ENCODE data around the gene LIPH. TPM values are rescaled to one million over a fixed set of nuclear protein-coding genes. Genes with fewer than 3 reads are reported as not detected.

LIPH gene
- total and polyA plus RNA-seq, 2 of the 8 experiments (the other 6 are each of a cell fraction or from before 2014, with no cell fraction given), result 0.08 TPM; not detected in 1

- H2BK5ac ChIP-seq (ENCODE audit: low read depth, low read length), result no peak overlapping the region
- ChIA-PET CTCF (ENCODE audit: partially characterized antibody) (interaction anchor here (1.1 to 1.6 kb wide), 3 partner anchors 28 to 136 kb away, joined by 3 to 9 read pairs (median 3); no protein-coding TSS in a partner anchor), POLR2A (ENCODE audit: partially characterized antibody) (interaction anchor here (1.2 to 2.4 kb wide), 5 partner anchors 11 to 67 kb away, joined by 3 to 8 read pairs (median 3); partner anchors contain the start of gene TMEM41A)
Measured at GRCh38 chr3:185488465-185488864, 63.9 kb downstream of the LIPH start.

More at GRCh38 chr3:185488465-185488864, 63.9 kb downstream of the LIPH start:
- no peak overlapping the region for H3K18ac ChIP-seq (ENCODE audit: extremely low read depth, low read length)
- H4K20me1 ChIP-seq (replicated peaks in 1 of 2; ENCODE audit: control insufficient read depth in 1 of 2, insufficient read depth in 2 of 2, low read length in 2 of 2), result no peaks in the 10 kb centered on the region
- no peak overlapping the region for H3K27ac ChIP-seq (ENCODE audit: low read depth, low read length)
- H3K9me3 ChIP-seq (ENCODE audit: insufficient read depth in 2 of 2, low read depth in 1 of 2, low read length in 1 of 2), result no peaks in the 10 kb centered on the region
- H2BK20ac ChIP-seq (ENCODE audit: low read length), result no peak overlapping the region
- H3K4me3 ChIP-seq (ENCODE audit: extremely low read depth in 1 of 4, insufficient read depth in 2 of 4, low read depth in 3 of 4, low read length in 4 of 4), result no peak overlapping the region
- no peak overlapping the region for H2AFZ ChIP-seq (ENCODE audit: low read length)
- H3K4me1 ChIP-seq (replicated peaks in 1 of 4; ENCODE audit: control insufficient read depth in 3 of 4, insufficient read depth in 4 of 4, low read length in 3 of 4), result no peaks in the 10 kb centered on the region
- no peak overlapping the region for H3K23ac ChIP-seq (ENCODE audit: insufficient read length)
- no peak overlapping the region for H2BK15ac ChIP-seq (ENCODE audit: low read length)
- no peak overlapping the region for H4K91ac ChIP-seq (replicated peaks; ENCODE audit: insufficient read length, low read length)
- no peaks in the 10 kb centered on the region for H3K27me3 ChIP-seq (replicated peaks in 1 of 4; ENCODE audit: control insufficient read depth in 3 of 4, extremely low read depth in 1 of 4, insufficient read depth in 3 of 4, low read length in 3 of 4)
- H4K8ac ChIP-seq (ENCODE audit: extremely low read depth, insufficient read depth, low read length), result no peak overlapping the region
- 84% methylated on average over 5 of the region's 5 CpGs; no CpG with 5 or more reads in 1 of the 2 experiments for WGBS, 2 experiments (ENCODE audit: extremely low coverage in 1 of 2, insufficient coverage in 1 of 2, insufficient read length in 1 of 2, insufficient replicate concordance in 2 of 2, low coverage in 1 of 2, low lambda C conversion rate in 2 of 2, missing lambda C conversion rate in 1 of 2)
- no peak overlapping the region for H3K56ac ChIP-seq (replicated peaks; ENCODE audit: insufficient read length, low read depth, low read length)
- DNase-seq (ENCODE audit: low read depth in 1 of 2, low spot score in 2 of 2) (no peak), FAIRE-seq (no peak)
- H3K23me2 ChIP-seq (ENCODE audit: low read depth, low read length), result no peaks in the 10 kb centered on the region
- no peak overlapping the region for H3K4ac ChIP-seq (replicated peaks; ENCODE audit: insufficient read length, low read depth, low read length)
- peaks cover 0 to 11% (median 6%) of the 10 kb centered on the region in 4 experiments; a peak in 6 of 8 replicates for H3K36me3 ChIP-seq (ENCODE audit: control insufficient read depth in 2 of 4, insufficient read depth in 4 of 4, low read length in 3 of 4)
- H3K14ac ChIP-seq (ENCODE audit: insufficient read length), result no peak overlapping the region
- no peak overlapping the region for H4K5ac ChIP-seq (ENCODE audit: insufficient read length, low read depth, low read length)
- no peak overlapping the region for H2AK5ac ChIP-seq (ENCODE audit: low read depth, low read length)
- H3K79me2 ChIP-seq (ENCODE audit: control insufficient read depth in 1 of 2, insufficient read depth in 2 of 2, low read length in 2 of 2), result no peaks in the 10 kb centered on the region
- H2BK120ac ChIP-seq (replicated peaks; ENCODE audit: low read depth, low read length), result no peak overlapping the region
- no peaks in the 10 kb centered on the region for H3K79me1 ChIP-seq (ENCODE audit: low read depth, low read length)
- TF ChIP-seq NRF1 (IDR thresholded peaks at IDR 0.05; ENCODE audit: low read depth, low read length), result no peak
- TF ChIP-seq FOSL1 (IDR thresholded peaks at IDR 0.05; ENCODE audit: insufficient read depth, low read depth, low read length), result no peak
- no peak for TF ChIP-seq JUND (IDR thresholded peaks at IDR 0.05; ENCODE audit: low read length)
- TF ChIP-seq SIN3A (conservative IDR thresholded peaks at IDR 0.05 in 1 of 2, IDR thresholded peaks at IDR 0.05 in 1 of 2; ENCODE audit: low read depth in 1 of 2, low read length in 2 of 2), result no peak
- TF ChIP-seq, protein P1, sequence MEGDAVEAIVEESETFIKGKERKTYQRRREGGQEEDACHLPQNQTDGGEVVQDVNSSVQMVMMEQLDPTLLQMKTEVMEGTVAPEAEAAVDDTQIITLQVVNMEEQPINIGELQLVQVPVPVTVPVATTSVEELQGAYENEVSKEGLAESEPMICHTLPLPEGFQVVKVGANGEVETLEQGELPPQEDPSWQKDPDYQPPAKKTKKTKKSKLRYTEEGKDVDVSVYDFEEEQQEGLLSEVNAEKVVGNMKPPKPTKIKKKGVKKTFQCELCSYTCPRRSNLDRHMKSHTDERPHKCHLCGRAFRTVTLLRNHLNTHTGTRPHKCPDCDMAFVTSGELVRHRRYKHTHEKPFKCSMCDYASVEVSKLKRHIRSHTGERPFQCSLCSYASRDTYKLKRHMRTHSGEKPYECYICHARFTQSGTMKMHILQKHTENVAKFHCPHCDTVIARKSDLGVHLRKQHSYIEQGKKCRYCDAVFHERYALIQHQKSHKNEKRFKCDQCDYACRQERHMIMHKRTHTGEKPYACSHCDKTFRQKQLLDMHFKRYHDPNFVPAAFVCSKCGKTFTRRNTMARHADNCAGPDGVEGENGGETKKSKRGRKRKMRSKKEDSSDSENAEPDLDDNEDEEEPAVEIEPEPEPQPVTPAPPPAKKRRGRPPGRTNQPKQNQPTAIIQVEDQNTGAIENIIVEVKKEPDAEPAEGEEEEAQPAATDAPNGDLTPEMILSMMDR (IDR thresholded peaks at IDR 0.05; ENCODE audit: control extremely low read depth in 1 of 3, insufficient read depth in 1 of 3, low read depth in 1 of 3, low read length in 3 of 3), result no peak
- TF ChIP-seq ASH2L (IDR thresholded peaks at IDR 0.05; ENCODE audit: low read length), result no peak
- no peak overlapping the region for H3K9ac ChIP-seq (replicated peaks in 1 of 4; ENCODE audit: extremely low read depth in 1 of 4, low read depth in 3 of 4, low read length in 3 of 4)
- no peak overlapping the region for H3K4me2 ChIP-seq (ENCODE audit: insufficient read depth in 1 of 2, low read depth in 2 of 2, low read length in 2 of 2)
- no peak overlapping the region for H2BK12ac ChIP-seq (ENCODE audit: low read depth, low read length)

Data from H1 (cell line).